ENCODE results near the gene HAND2.

- TF ChIP-seq, protein P1, sequence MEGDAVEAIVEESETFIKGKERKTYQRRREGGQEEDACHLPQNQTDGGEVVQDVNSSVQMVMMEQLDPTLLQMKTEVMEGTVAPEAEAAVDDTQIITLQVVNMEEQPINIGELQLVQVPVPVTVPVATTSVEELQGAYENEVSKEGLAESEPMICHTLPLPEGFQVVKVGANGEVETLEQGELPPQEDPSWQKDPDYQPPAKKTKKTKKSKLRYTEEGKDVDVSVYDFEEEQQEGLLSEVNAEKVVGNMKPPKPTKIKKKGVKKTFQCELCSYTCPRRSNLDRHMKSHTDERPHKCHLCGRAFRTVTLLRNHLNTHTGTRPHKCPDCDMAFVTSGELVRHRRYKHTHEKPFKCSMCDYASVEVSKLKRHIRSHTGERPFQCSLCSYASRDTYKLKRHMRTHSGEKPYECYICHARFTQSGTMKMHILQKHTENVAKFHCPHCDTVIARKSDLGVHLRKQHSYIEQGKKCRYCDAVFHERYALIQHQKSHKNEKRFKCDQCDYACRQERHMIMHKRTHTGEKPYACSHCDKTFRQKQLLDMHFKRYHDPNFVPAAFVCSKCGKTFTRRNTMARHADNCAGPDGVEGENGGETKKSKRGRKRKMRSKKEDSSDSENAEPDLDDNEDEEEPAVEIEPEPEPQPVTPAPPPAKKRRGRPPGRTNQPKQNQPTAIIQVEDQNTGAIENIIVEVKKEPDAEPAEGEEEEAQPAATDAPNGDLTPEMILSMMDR (IDR thresholded peaks at IDR 0.05; ENCODE audit: insufficient read depth, low read length, poor library complexity, severe bottlenecking) = no peak
- TF ChIP-seq EZH2phosphoT487 (conservative IDR thresholded peaks at IDR 0.05; ENCODE audit: low read length) = no peak
Measured at GRCh38 chr4:173482330-173482931, 47.6 kb downstream of the HAND2 start.

Measured in SU-DHL-6 (cell line).